GM23338 (cell line): ENCODE measurements around the gene RFX6. TPM values are rescaled to one million over a fixed set of nuclear protein-coding genes. Genes with fewer than 3 reads are reported as not detected.

Source experiments
- ATAC-seq: fragments of 200-7000 bp; cut with Tn5 transposase; 3 replicates; pipeline ENCODE4 v1.9.1; 2020
- DNase-seq: peaks from one replicate; pipeline ENCODE4 v3.0.0-alpha.2; 2015; ENCODE audit warnings: low spot score
- H2AFZ ChIP-seq: fragments of 200-600 bp; sonication (generic); 2 replicates; pipeline ENCODE4 v1.8.0; 2016; ENCODE audit warnings: antibody characterized with exemption, mild to moderate bottlenecking, moderate library complexity
- H3F3A ChIP-seq: fragments of 200-600 bp; sonication (generic); replicated peaks from 2 replicates; pipeline ENCODE4 v1.8.0; 2017; ENCODE audit warnings: antibody characterized with exemption, mixed run types, low read depth
- H3K27ac ChIP-seq: fragments of 200-600 bp; sonication (generic); 2 replicates; pipeline ENCODE4 v1.6.1; 2016; ENCODE audit warnings: low read depth
- H3K27me3 ChIP-seq: fragments of 200-600 bp; sonication (generic); 2 replicates; pipeline ENCODE4 v1.8.0; 2016; ENCODE audit warnings: mild to moderate bottlenecking, mixed run types, moderate library complexity; ENCODE audit not compliant: insufficient read depth
- H3K36me3 ChIP-seq: fragments of 200-600 bp; sonication (generic); 2 replicates; pipeline ENCODE4 v1.8.0; 2016; ENCODE audit warnings: mild to moderate bottlenecking; ENCODE audit not compliant: insufficient read depth
- H3K4me1 ChIP-seq: fragments of 200-600 bp; sonication (generic); 2 replicates; pipeline ENCODE4 v1.8.0; 2016; ENCODE audit warnings: mild to moderate bottlenecking, moderate library complexity; ENCODE audit not compliant: insufficient read depth
- H3K4me2 ChIP-seq: fragments of 200-600 bp; sonication (generic); 2 replicates; pipeline ENCODE4 v1.7.1; 2017; ENCODE audit warnings: mixed run types
- H3K4me3 ChIP-seq: fragments of 200-600 bp; sonication (generic); 2 replicates; pipeline ENCODE4 v1.6.1; 2016; ENCODE audit warnings: mixed run types
- H3K79me2 ChIP-seq: fragments of 200-600 bp; sonication (generic); replicated peaks from 2 replicates; pipeline ENCODE4 v1.8.0; 2017; ENCODE audit warnings: mild to moderate bottlenecking; ENCODE audit not compliant: insufficient read depth
- H3K9me2 ChIP-seq: fragments of 200-600 bp; sonication (generic); 2 replicates; pipeline ENCODE4 v1.8.0; 2017; ENCODE audit not compliant: insufficient read depth
- H4K20me1 ChIP-seq: fragments of 200-600 bp; sonication (generic); replicated peaks from 2 replicates; pipeline ENCODE4 v1.8.0; 2017; ENCODE audit warnings: mild to moderate bottlenecking; ENCODE audit not compliant: insufficient read depth
- H3K27ac Mint-ChIP-seq: 2 replicates; pipeline ENCODE4 v1.8.0; 2020; ENCODE audit warnings: inconsistent platforms, mild to moderate bottlenecking, moderate library complexity, mixed read lengths
- H3K27me3 Mint-ChIP-seq: 3 replicates; pipeline ENCODE4 v1.8.0; 2022; ENCODE audit warnings: low read depth, mild to moderate bottlenecking, moderate library complexity, mixed read lengths, inconsistent platforms; ENCODE audit not compliant: insufficient read depth, poor library complexity
- H3K36me3 Mint-ChIP-seq: 3 replicates; pipeline ENCODE4 v1.8.0; 2021; ENCODE audit warnings: low read depth, mild to moderate bottlenecking, inconsistent platforms, moderate library complexity, mixed read lengths
- H3K4me1 Mint-ChIP-seq: 3 replicates; pipeline ENCODE4 v1.8.0; 2020; ENCODE audit warnings: mild to moderate bottlenecking, inconsistent platforms, mixed read lengths
- H3K4me3 Mint-ChIP-seq: 3 replicates; pipeline ENCODE4 v1.8.0; 2021; ENCODE audit warnings: moderate library complexity, mild to moderate bottlenecking, inconsistent platforms, mixed read lengths
- H3K9me3 Mint-ChIP-seq: 3 replicates; pipeline ENCODE4 v1.8.0; 2020; ENCODE audit warnings: moderate library complexity, mild to moderate bottlenecking, inconsistent platforms, mixed read lengths
- EZH2 ChIP-seq: fragments of 200-600 bp; sonication (generic); IDR thresholded peaks from one replicate; pipeline ENCODE4 v1.8.0; 2017; ENCODE audit warnings: antibody characterized with exemption, mild to moderate bottlenecking, low read depth; ENCODE audit not compliant: unreplicated experiment
- NANOG ChIP-seq: IDR thresholded peaks from 2 replicates; pipeline ENCODE4 v1.6.1; 2016; ENCODE audit warnings: antibody characterized with exemption, borderline replicate concordance
- POLR2AphosphoS5 ChIP-seq: IDR thresholded peaks from 2 replicates; pipeline ENCODE4 v1.6.1; 2016; ENCODE audit warnings: antibody characterized with exemption, low read depth
- ZNF331 ChIP-seq: fragments of 250-450 bp; sonication (Bioruptor Pico); IDR thresholded peaks from 2 replicates; pipeline ENCODE4 v1.5.0; 2020; ENCODE audit warnings: low read depth, mild to moderate bottlenecking, moderate library complexity
- long read RNA-seq: library from polyadenylated mRNA; unstranded; transcript quantifications from one replicate; pipeline ENCODE4 v2.0.0, GENCODE V29; 2020; ENCODE audit not compliant: unreplicated experiment
- polyA plus RNA-seq: library from polyadenylated mRNA; unstranded; fragments of >200 nt; fragmentation: Nextera tagmentation; extraction: Ambion mirVana; gene quantifications from 2 replicates; pipeline ENCODE4 v1.2.1, GENCODE V29; 2016
- total RNA-seq: library from RNA; depleted of rRNA; stranded (reverse); fragments of >200 nt; shearing (Covaris generic); gene quantifications from 2 replicates; pipeline ENCODE4 v1.2.3, GENCODE V29; 2014; rRNA removed
- TF ChIP-seq, protein P1 (sequence below): fragments of 250-450 bp; sonication (Bioruptor Pico); IDR thresholded peaks from 2 replicates; pipeline ENCODE4 v1.5.0; 2020; ENCODE audit warnings: mild to moderate bottlenecking, moderate library complexity
- TF ChIP-seq, protein P2 (sequence below), 2 experiments: fragments of 200-600 bp in 1 of 2; sonication (generic) in 1 of 2; conservative IDR thresholded peaks; 2 replicates each; pipeline versions ENCODE4 v1.5.1 to v1.6.1; 2016 to 2017; ENCODE audit warnings: antibody characterized with exemption in 2 of 2, low read depth in 2 of 2, mild to moderate bottlenecking in 2 of 2, moderate library complexity in 1 of 2
- TF ChIP-seq, protein P3 (sequence below): IDR thresholded peaks from 2 replicates; pipeline ENCODE4 v1.6.1; 2016; ENCODE audit warnings: antibody characterized with exemption
- TF ChIP-seq, protein P4 (sequence below): IDR thresholded peaks from one replicate; pipeline ENCODE4 v1.6.1; 2018; ENCODE audit warnings: antibody characterized with exemption; ENCODE audit not compliant: unreplicated experiment

Gene RFX6, protein sequence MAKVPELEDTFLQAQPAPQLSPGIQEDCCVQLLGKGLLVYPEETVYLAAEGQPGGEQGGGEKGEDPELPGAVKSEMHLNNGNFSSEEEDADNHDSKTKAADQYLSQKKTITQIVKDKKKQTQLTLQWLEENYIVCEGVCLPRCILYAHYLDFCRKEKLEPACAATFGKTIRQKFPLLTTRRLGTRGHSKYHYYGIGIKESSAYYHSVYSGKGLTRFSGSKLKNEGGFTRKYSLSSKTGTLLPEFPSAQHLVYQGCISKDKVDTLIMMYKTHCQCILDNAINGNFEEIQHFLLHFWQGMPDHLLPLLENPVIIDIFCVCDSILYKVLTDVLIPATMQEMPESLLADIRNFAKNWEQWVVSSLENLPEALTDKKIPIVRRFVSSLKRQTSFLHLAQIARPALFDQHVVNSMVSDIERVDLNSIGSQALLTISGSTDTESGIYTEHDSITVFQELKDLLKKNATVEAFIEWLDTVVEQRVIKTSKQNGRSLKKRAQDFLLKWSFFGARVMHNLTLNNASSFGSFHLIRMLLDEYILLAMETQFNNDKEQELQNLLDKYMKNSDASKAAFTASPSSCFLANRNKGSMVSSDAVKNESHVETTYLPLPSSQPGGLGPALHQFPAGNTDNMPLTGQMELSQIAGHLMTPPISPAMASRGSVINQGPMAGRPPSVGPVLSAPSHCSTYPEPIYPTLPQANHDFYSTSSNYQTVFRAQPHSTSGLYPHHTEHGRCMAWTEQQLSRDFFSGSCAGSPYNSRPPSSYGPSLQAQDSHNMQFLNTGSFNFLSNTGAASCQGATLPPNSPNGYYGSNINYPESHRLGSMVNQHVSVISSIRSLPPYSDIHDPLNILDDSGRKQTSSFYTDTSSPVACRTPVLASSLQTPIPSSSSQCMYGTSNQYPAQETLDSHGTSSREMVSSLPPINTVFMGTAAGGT
- total RNA-seq (0.31 and 0.35 TPM in 2 replicates), polyA plus RNA-seq (not detected in 2 replicates)
- long read RNA-seq, result 0 reads

DNA sequence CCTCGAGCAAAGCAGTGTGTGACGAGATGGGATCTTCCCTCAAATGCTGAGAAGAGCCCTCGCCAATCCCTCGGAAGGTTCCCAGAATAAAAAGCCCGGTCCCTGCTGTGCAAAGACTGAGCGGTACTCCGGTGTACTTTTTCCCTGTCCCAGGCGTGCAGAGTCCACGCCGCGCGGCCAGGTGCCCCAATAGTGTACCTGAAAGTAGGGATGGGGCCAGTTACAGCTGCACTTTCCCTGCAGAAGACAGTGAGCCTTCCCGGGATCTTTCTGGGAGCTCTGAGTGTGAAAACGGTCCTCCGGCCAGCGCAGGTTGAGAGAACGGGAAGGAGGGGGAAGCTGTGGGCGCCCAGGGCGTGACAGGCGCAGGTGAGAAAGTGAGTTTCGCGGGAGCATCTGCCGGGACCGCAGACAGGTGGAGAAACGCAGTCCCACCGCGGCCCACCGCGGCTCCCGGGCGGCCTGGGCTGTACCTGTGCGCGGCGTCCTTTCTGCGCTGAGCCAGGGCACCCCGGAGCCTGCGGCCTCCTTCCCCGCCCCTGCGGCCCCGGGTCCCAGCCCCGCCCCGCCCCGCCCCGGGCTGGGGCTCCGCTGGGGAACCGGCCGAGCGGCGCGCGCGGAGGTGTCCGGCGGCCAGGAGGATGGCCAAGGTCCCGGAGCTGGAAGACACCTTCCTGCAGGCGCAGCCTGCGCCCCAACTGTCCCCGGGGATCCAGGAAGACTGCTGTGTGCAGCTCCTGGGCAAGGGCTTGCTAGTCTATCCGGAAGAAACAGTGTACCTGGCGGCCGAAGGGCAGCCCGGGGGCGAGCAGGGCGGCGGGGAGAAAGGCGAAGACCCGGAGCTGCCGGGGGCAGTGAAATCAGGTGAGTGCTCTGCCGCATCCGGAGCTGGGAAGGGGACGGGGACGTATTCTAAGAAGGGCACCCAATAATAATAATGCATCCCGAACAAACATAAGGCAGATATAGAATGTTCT, at the start of gene RFX6:
RFX6 (plus strand) TSS at position 608 of the 977 bp plus-strand sequence; CDS start at position 642, 34 bp downstream.
- no peaks in the 10 kb centered on the region for H3F3A ChIP-seq
- peaks cover 63% of the 10 kb centered on the region for H3K27me3 ChIP-seq
- H4K20me1 ChIP-seq, result 0 out of 2 replicates have a peak, but pooled peaks cover 3% of the 10 kb centered on the region
- Mint-ChIP-seq H3K9me3 (peaks cover 12% of the 10 kb centered on the region; the same call in 2 of the 3 replicates), H3K4me3 (peak within 1 kb of the TSS; percentile 92), H3K4me1 (peaks cover 8% of the 10 kb centered on the region), H3K27me3 (peaks cover 35% of the 10 kb centered on the region), H3K36me3 (peaks cover 3% of the 10 kb centered on the region; the same call in 2 of the 3 replicates), H3K27ac (no peak within 1 kb of the TSS)
- H2AFZ ChIP-seq, result peak within 1 kb of the TSS; percentile 88
- H3K4me3 ChIP-seq, result peak within 1 kb of the TSS; percentile 74
- no peaks in the 10 kb centered on the region; the same call in 1 of the 2 replicates for H3K9me2 ChIP-seq
- no peak within 1 kb of the TSS for H3K27ac ChIP-seq
- H3K4me2 ChIP-seq, result peak within 1 kb of the TSS; percentile 89
- DNase-seq, result peak; percentile 69
- ATAC-seq, result peak; percentile 96
- no peak for TF ChIP-seq POLR2AphosphoS5
- TF ChIP-seq EZH2, result no peak
- TF ChIP-seq, protein P1, sequence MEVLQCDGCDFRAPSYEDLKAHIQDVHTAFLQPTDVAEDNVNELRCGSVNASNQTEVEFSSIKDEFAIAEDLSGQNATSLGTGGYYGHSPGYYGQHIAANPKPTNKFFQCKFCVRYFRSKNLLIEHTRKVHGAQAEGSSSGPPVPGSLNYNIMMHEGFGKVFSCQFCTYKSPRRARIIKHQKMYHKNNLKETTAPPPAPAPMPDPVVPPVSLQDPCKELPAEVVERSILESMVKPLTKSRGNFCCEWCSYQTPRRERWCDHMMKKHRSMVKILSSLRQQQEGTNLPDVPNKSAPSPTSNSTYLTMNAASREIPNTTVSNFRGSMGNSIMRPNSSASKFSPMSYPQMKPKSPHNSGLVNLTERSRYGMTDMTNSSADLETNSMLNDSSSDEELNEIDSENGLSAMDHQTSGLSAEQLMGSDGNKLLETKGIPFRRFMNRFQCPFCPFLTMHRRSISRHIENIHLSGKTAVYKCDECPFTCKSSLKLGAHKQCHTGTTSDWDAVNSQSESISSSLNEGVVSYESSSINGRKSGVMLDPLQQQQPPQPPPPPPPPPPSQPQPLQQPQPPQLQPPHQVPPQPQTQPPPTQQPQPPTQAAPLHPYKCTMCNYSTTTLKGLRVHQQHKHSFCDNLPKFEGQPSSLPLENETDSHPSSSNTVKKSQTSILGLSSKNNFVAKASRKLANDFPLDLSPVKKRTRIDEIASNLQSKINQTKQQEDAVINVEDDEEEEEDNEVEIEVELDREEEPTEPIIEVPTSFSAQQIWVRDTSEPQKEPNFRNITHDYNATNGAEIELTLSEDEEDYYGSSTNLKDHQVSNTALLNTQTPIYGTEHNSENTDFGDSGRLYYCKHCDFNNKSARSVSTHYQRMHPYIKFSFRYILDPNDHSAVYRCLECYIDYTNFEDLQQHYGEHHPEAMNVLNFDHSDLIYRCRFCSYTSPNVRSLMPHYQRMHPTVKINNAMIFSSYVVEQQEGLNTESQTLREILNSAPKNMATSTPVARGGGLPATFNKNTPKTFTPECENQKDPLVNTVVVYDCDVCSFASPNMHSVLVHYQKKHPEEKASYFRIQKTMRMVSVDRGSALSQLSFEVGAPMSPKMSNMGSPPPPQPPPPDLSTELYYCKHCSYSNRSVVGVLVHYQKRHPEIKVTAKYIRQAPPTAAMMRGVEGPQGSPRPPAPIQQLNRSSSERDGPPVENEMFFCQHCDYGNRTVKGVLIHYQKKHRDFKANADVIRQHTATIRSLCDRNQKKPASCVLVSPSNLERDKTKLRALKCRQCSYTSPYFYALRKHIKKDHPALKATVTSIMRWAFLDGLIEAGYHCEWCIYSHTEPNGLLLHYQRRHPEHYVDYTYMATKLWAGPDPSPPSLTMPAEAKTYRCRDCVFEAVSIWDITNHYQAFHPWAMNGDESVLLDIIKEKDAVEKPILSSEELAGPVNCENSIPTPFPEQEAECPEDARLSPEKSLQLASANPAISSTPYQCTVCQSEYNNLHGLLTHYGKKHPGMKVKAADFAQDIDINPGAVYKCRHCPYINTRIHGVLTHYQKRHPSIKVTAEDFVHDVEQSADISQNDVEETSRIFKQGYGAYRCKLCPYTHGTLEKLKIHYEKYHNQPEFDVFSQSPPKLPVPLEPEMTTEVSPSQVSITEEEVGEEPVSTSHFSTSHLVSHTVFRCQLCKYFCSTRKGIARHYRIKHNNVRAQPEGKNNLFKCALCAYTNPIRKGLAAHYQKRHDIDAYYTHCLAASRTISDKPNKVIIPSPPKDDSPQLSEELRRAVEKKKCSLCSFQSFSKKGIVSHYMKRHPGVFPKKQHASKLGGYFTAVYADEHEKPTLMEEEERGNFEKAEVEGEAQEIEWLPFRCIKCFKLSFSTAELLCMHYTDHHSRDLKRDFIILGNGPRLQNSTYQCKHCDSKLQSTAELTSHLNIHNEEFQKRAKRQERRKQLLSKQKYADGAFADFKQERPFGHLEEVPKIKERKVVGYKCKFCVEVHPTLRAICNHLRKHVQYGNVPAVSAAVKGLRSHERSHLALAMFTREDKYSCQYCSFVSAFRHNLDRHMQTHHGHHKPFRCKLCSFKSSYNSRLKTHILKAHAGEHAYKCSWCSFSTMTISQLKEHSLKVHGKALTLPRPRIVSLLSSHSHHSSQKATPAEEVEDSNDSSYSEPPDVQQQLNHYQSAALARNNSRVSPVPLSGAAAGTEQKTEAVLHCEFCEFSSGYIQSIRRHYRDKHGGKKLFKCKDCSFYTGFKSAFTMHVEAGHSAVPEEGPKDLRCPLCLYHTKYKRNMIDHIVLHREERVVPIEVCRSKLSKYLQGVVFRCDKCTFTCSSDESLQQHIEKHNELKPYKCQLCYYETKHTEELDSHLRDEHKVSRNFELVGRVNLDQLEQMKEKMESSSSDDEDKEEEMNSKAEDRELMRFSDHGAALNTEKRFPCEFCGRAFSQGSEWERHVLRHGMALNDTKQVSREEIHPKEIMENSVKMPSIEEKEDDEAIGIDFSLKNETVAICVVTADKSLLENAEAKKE (CRISPR knock-in tag), result no peak
- TF ChIP-seq NANOG, result no peak
- no peak for TF ChIP-seq ZNF331 (CRISPR knock-in tag)
- TF ChIP-seq, protein P2, sequence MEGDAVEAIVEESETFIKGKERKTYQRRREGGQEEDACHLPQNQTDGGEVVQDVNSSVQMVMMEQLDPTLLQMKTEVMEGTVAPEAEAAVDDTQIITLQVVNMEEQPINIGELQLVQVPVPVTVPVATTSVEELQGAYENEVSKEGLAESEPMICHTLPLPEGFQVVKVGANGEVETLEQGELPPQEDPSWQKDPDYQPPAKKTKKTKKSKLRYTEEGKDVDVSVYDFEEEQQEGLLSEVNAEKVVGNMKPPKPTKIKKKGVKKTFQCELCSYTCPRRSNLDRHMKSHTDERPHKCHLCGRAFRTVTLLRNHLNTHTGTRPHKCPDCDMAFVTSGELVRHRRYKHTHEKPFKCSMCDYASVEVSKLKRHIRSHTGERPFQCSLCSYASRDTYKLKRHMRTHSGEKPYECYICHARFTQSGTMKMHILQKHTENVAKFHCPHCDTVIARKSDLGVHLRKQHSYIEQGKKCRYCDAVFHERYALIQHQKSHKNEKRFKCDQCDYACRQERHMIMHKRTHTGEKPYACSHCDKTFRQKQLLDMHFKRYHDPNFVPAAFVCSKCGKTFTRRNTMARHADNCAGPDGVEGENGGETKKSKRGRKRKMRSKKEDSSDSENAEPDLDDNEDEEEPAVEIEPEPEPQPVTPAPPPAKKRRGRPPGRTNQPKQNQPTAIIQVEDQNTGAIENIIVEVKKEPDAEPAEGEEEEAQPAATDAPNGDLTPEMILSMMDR (conservative IDR thresholded peaks at IDR 0.05; ENCODE audit: low read depth in 2 of 2), result no peak
- TF ChIP-seq, protein P3, sequence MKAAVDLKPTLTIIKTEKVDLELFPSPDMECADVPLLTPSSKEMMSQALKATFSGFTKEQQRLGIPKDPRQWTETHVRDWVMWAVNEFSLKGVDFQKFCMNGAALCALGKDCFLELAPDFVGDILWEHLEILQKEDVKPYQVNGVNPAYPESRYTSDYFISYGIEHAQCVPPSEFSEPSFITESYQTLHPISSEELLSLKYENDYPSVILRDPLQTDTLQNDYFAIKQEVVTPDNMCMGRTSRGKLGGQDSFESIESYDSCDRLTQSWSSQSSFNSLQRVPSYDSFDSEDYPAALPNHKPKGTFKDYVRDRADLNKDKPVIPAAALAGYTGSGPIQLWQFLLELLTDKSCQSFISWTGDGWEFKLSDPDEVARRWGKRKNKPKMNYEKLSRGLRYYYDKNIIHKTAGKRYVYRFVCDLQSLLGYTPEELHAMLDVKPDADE, result no peak
- TF ChIP-seq, protein P4, sequence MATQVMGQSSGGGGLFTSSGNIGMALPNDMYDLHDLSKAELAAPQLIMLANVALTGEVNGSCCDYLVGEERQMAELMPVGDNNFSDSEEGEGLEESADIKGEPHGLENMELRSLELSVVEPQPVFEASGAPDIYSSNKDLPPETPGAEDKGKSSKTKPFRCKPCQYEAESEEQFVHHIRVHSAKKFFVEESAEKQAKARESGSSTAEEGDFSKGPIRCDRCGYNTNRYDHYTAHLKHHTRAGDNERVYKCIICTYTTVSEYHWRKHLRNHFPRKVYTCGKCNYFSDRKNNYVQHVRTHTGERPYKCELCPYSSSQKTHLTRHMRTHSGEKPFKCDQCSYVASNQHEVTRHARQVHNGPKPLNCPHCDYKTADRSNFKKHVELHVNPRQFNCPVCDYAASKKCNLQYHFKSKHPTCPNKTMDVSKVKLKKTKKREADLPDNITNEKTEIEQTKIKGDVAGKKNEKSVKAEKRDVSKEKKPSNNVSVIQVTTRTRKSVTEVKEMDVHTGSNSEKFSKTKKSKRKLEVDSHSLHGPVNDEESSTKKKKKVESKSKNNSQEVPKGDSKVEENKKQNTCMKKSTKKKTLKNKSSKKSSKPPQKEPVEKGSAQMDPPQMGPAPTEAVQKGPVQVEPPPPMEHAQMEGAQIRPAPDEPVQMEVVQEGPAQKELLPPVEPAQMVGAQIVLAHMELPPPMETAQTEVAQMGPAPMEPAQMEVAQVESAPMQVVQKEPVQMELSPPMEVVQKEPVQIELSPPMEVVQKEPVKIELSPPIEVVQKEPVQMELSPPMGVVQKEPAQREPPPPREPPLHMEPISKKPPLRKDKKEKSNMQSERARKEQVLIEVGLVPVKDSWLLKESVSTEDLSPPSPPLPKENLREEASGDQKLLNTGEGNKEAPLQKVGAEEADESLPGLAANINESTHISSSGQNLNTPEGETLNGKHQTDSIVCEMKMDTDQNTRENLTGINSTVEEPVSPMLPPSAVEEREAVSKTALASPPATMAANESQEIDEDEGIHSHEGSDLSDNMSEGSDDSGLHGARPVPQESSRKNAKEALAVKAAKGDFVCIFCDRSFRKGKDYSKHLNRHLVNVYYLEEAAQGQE, result no peak
- no peaks in the 10 kb centered on the region for H3K36me3 ChIP-seq
- H3K79me2 ChIP-seq, result no peaks in the 10 kb centered on the region
- H3K4me1 ChIP-seq, result no peaks in the 10 kb centered on the region
